HG02884 (cell line): ENCODE data around the gene IRF2.

Experiments used
- ATAC-seq: cut with Tn5 transposase; IDR thresholded peaks from one replicate; pipeline ENCODE4 v1.9.1; 2021; ENCODE audit warnings: mild to moderate bottlenecking, moderate library complexity; ENCODE audit not compliant: unreplicated experiment

Gene IRF2

GRCh38 chr4:184475096-184475461 lies 729 bp upstream of the IRF2 start:
- ATAC-seq: peak; percentile 6

DNA sequence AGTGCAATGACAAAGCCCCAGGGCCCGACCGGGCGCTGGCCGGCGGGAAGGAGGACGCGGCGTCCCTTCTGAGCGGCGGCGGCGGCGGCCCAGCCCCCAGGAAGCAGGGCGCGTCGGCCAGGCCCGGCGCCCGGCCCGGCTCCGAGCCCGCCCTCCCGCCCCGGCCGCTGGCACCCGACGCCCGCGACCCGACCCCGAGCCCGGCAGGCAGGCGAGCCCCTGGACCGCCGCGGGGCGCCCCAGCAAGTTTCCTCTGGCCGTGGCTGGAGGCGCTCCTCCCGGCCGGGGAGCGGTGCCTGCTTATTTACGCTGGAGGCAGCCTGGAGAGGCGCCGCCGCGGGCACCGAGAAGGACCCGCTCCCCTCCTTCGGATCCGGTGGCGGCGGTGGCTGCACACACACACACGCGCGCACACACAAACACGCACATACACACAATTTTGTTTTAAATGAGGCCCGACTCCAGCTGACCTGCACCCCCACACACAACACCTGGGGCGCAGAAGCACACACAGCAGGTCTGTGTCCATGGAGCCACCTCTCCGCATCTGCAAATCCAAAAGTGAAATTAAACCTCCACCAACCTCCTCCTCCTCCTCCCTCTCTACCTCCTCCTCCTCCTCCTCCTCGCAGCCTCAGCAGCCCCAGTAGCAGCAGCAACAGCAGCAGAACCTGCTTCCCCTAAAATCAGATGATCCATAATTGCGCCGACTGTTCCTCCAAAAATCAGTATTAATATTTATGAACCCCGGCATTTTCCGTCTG lies 669 bp downstream of the IRF2 start:
- ATAC-seq: no peak

- no peak for ATAC-seq
Observed at GRCh38 chr4:184472614-184473498, 1.5 kb downstream of the IRF2 start.

DNA sequence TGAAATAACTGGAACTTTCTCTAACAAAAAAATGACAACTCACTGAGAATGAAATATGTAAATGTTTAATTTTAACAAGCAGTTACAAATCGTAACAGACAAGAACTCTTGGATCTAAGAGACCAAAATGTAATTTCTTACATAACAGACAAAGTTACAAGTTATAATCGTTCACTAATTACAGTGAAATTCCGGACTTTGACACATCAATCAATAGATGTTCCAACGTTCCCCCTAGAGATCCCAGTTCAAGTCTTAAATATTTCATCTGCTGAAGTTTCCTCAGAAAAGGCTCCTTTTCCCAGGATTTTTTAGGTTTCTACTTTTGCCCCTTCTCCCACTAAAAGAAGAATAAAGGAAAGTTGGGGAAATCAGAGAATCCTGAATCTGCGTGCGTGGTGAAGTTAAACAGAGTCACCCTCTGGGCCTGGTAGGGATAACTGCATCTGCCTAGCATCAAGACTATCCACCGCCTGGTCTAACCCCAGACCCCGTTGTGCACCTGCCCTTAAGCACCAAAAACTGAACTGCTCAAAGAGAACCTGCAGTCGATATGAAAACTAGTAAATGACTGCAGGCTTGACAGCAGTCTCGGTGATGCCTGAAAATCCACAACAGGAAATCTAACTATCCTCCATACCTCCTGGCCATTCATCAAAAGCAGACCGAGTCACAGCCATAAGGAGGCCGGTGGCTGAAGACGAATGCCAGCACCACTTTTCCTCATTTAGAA lies 2.3 kb downstream of the IRF2 start:
- no peak for ATAC-seq

DNA sequence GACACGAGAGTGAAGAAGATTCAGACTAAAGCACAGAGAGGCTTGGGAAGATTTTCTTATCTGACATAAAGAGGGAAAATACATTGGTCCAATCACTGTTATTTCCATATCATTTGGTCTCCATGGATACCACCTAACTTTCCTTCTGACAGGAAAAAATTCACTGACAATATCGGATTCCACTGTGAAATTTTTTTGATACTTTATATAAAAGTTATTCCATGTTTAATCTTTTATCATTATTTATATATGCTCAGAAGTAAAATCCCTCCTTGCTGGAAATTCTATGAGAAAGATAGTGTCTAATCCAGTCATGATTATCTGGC lies 3.6 kb downstream of the IRF2 start:
- no peak for ATAC-seq

GRCh38 chr4:184466634-184467033 lies 7.7 kb downstream of the IRF2 start:
- no peak for ATAC-seq

GRCh38 chr4:184464759-184465454 lies 9.4 kb downstream of the IRF2 start:
- no peak for ATAC-seq

- no peak for ATAC-seq
Observed at GRCh38 chr4:184463856-184464255, 10.5 kb downstream of the IRF2 start.

DNA sequence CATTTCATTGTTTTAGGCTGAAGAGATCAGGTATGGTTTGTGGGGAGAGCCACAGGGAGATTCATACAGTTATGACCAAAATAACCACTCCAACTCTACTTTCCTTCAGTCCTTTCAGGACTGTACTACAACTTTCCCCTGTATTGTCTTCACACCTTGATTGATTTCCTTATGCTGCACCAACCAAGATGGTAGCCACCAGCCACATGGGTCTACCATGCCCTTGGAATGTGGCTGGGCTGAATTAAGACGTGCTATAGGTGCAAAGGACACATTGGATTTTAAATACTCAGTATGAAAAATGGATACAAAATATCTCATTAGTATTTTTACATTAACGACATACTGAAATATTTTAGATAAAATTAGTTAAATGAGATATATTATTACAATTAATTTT lies 11.2 kb downstream of the IRF2 start:
- no peak for ATAC-seq

- no peak for ATAC-seq
Observed at GRCh38 chr4:184462724-184463123, 11.6 kb downstream of the IRF2 start.

- no peak for ATAC-seq
Observed at GRCh38 chr4:184461711-184462441, 12.5 kb downstream of the IRF2 start.

- no peak for ATAC-seq
Observed at GRCh38 chr4:184460499-184461285, 13.7 kb downstream of the IRF2 start.

- ATAC-seq: no peak
Observed at GRCh38 chr4:184459413-184459812, 14.9 kb downstream of the IRF2 start.

- ATAC-seq: no peak
Observed at GRCh38 chr4:184457535-184458249, 16.7 kb downstream of the IRF2 start.

- ATAC-seq: no peak
Observed at GRCh38 chr4:184456337-184456736, 18.0 kb downstream of the IRF2 start.

GRCh38 chr4:184455299-184455698 lies 19.1 kb downstream of the IRF2 start:
- no peak for ATAC-seq

GRCh38 chr4:184453365-184454160 lies 20.8 kb downstream of the IRF2 start:
- peak; percentile 59 for ATAC-seq

- ATAC-seq: no peak
Observed at GRCh38 chr4:184452740-184453139, 21.6 kb downstream of the IRF2 start.
